T-helper 2 cell (primary cell): ENCODE results near the gene CACNB4.
"Not testable (repeated sequence)": the region's sequence is repeated elsewhere in the genome, so short reads cannot be mapped to it uniquely, and the experiment has no call there.

Experiments
- DNase-seq, 5 experiments: peaks; one replicate each; pipeline versions ENCODE4 v3.0.0 to v3.0.0-alpha.2; 2012 to 2022

CACNB4 gene

GRCh38 chr2:151936626-151937025 lies 162.2 kb downstream of the CACNB4 start:
- no peak for DNase-seq

- DNase-seq: no peak
Measured at GRCh38 chr2:151933266-151933804, 165.5 kb downstream of the CACNB4 start.

- no peak for DNase-seq
Measured at GRCh38 chr2:151931756-151932155, 167.1 kb downstream of the CACNB4 start.

GRCh38 chr2:151931030-151931611 lies 167.7 kb downstream of the CACNB4 start:
- no peak for DNase-seq

GRCh38 chr2:151930042-151930441 lies 168.8 kb downstream of the CACNB4 start:
- DNase-seq: no peak

- no peak for DNase-seq
Measured at GRCh38 chr2:151928380-151928779, 170.5 kb downstream of the CACNB4 start.

GRCh38 chr2:151927501-151928221 lies 171.2 kb downstream of the CACNB4 start:
- DNase-seq: no peak

GRCh38 chr2:151922845-151923666 lies 175.8 kb downstream of the CACNB4 start:
- DNase-seq: no peak

GRCh38 chr2:151919786-151920185 lies 179.1 kb downstream of the CACNB4 start:
- DNase-seq: no peak

- DNase-seq: peak in 1 of 5 experiments; percentile 60
Measured at GRCh38 chr2:151918308-151918707, 180.5 kb downstream of the CACNB4 start.

GRCh38 chr2:151916632-151917031 lies 182.2 kb downstream of the CACNB4 start:
- DNase-seq: no peak

GRCh38 chr2:151915629-151916025 lies 183.2 kb downstream of the CACNB4 start:
- DNase-seq: not testable (repeated sequence)

GRCh38 chr2:151914989-151915628 lies 183.7 kb downstream of the CACNB4 start:
- DNase-seq: no peak

- no peak for DNase-seq
Measured at GRCh38 chr2:151908204-151908882, 190.5 kb downstream of the CACNB4 start.

GRCh38 chr2:151907286-151908203 lies 191.3 kb downstream of the CACNB4 start:
- DNase-seq: no peak

GRCh38 chr2:151906633-151906998 lies 192.2 kb downstream of the CACNB4 start:
- no peak for DNase-seq

- DNase-seq: peak in 1 of 5 experiments; percentile 32
Measured at GRCh38 chr2:151905963-151906632, 192.7 kb downstream of the CACNB4 start.

- DNase-seq: no peak
Measured at GRCh38 chr2:151904807-151905206, 194.0 kb downstream of the CACNB4 start.

- no peak for DNase-seq
Measured at GRCh38 chr2:151904021-151904420, 194.8 kb downstream of the CACNB4 start.

GRCh38 chr2:151902829-151903228 lies 196.0 kb downstream of the CACNB4 start:
- no peak for DNase-seq

- DNase-seq: no peak
Measured at GRCh38 chr2:151900331-151900730, 198.5 kb downstream of the CACNB4 start.
